Measurements from ENCODE around the gene SF3A1.
"Not testable (repeated sequence)": the region's sequence is repeated elsewhere in the genome, so short reads cannot be mapped to it uniquely, and the experiment has no call there.

Gene SF3A1

GRCh38 chr22:30356449-30357235 is at the start of gene SF3A1, which contains the start of gene CCDC157:
Gene SF3A1 (minus strand): TSS chr22:30356894. CDS start chr22:30356792, 102 bp downstream.
Gene CCDC157 (plus strand): TSS chr22:30357007. CDS start chr22:30366001, 8,994 bp downstream.
- DNase-seq (ENCODE audit: low read depth in 3 of 3): peak; percentile 76 to 85 (median 82)

GRCh38 chr22:30406400-30406799 is 49.7 kb upstream of the SF3A1 start:
- no peak for DNase-seq (ENCODE audit: low read depth in 3 of 3)

GRCh38 chr22:30405731-30406130 is 49.0 kb upstream of the SF3A1 start:
- no peak for DNase-seq (ENCODE audit: low read depth in 3 of 3)

- no peak for DNase-seq (ENCODE audit: low read depth in 3 of 3)
Observed at GRCh38 chr22:30404307-30404706, 47.6 kb upstream of the SF3A1 start.

- DNase-seq (ENCODE audit: low read depth in 3 of 3): not testable (repeated sequence)
Observed at GRCh38 chr22:30402766-30403104, 46.0 kb upstream of the SF3A1 start.

- no peak for DNase-seq (ENCODE audit: low read depth in 3 of 3)
Observed at GRCh38 chr22:30402028-30402765, 45.5 kb upstream of the SF3A1 start.

- DNase-seq (ENCODE audit: low read depth in 3 of 3): not testable (repeated sequence)
Observed at GRCh38 chr22:30401024-30401423, 44.3 kb upstream of the SF3A1 start.

- DNase-seq (ENCODE audit: low read depth in 3 of 3): no peak
Observed at GRCh38 chr22:30400159-30400558, 43.5 kb upstream of the SF3A1 start.

- no peak for DNase-seq (ENCODE audit: low read depth in 3 of 3)
Observed at GRCh38 chr22:30399718-30400117, 43.0 kb upstream of the SF3A1 start.

- DNase-seq (ENCODE audit: low read depth in 3 of 3): no peak
Observed at GRCh38 chr22:30398685-30399680, 42.3 kb upstream of the SF3A1 start.

GRCh38 chr22:30397656-30398635 is 41.3 kb upstream of the SF3A1 start:
- DNase-seq (ENCODE audit: low read depth in 3 of 3): no peak

- peak; percentile 40 to 56 (median 52) for DNase-seq (ENCODE audit: low read depth in 3 of 3)
Observed at GRCh38 chr22:30396871-30397655, 40.4 kb upstream of the SF3A1 start, which contains the start of gene SEC14L2. Gene SEC14L2 (plus strand): TSS chr22:30397018. CDS start chr22:30397117, 99 bp downstream.

- DNase-seq (ENCODE audit: low read depth in 3 of 3): no peak
Observed at GRCh38 chr22:30393885-30394284, 37.2 kb upstream of the SF3A1 start.

GRCh38 chr22:30393322-30393680 is 36.6 kb upstream of the SF3A1 start:
- no peak for DNase-seq (ENCODE audit: low read depth in 3 of 3)

GRCh38 chr22:30392661-30393321 is 36.1 kb upstream of the SF3A1 start:
- no peak for DNase-seq (ENCODE audit: low read depth in 3 of 3)

GRCh38 chr22:30390974-30391691 is 34.4 kb upstream of the SF3A1 start:
- peak; percentile 66 to 71 (median 71) for DNase-seq (ENCODE audit: low read depth in 3 of 3)

GRCh38 chr22:30386960-30387827 is 30.5 kb upstream of the SF3A1 start, which contains the start of gene RNF215:
Gene RNF215 (minus strand): TSS chr22:30387411. CDS start chr22:30387313, 98 bp downstream.
- peak; percentile 52 to 75 (median 72) for DNase-seq (ENCODE audit: low read depth in 3 of 3)
